Stimulated activated CD4-positive, alpha-beta T cell treated with anti-CD3 and anti-CD28 coated beads, TNF-alpha, amount 100 ng/mL, for 24 hours (primary cell): ENCODE data around the gene SLC26A11.

Experiments
- DNase-seq, 3 experiments: peaks; one replicate each; pipeline ENCODE4 v3.0.0-alpha.2; 2020; ENCODE audit warnings: low read depth in 3 of 3

SLC26A11 gene

GRCh38 chr17:80220054-80220735, at the start of gene SLC26A11, which contains the start of gene SGSH:
SLC26A11 (plus strand) TSS chr17:80220427; CDS start chr17:80221561, 1,134 bp downstream.
SGSH (minus strand) TSS chr17:80220333; CDS start chr17:80220313, 20 bp downstream.
- DNase-seq, result peak; percentile 42 to 74 (median 51)

- no peak for DNase-seq
These were observed 48.5 kb upstream of the SLC26A11 start for GRCh38 chr17:80171681-80172080.

GRCh38 chr17:80173126-80173525, 47.1 kb upstream of the SLC26A11 start:
- no peak for DNase-seq

GRCh38 chr17:80173916-80174315, 46.3 kb upstream of the SLC26A11 start:
- no peak for DNase-seq

- no peak for DNase-seq
These were observed 43.5 kb upstream of the SLC26A11 start for GRCh38 chr17:80176757-80177156.

GRCh38 chr17:80177986-80178595, 42.1 kb upstream of the SLC26A11 start:
- DNase-seq, result no peak

DNA sequence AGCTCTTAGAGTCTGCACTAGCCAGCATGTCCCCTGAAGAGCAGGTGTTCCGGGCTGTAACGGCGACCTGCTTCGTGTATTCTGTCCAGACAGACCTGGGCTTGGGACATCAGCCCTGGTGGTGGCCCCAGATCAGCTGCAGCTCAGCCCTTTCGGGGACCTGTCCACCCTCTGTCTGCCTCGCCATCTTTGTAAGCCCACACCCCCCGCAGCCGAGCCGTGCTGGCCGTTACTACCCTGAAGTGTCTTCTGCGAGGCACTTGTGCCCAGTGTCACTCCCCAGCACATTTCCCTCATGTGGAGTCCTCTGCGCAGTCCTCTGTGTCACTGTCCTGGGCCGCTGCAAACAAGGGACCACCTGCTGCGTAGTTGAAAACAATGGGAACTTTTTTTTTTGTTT, 40.0 kb upstream of the SLC26A11 start:
- DNase-seq, result no peak

GRCh38 chr17:80181431-80181830, 38.8 kb upstream of the SLC26A11 start:
- no peak for DNase-seq

DNA sequence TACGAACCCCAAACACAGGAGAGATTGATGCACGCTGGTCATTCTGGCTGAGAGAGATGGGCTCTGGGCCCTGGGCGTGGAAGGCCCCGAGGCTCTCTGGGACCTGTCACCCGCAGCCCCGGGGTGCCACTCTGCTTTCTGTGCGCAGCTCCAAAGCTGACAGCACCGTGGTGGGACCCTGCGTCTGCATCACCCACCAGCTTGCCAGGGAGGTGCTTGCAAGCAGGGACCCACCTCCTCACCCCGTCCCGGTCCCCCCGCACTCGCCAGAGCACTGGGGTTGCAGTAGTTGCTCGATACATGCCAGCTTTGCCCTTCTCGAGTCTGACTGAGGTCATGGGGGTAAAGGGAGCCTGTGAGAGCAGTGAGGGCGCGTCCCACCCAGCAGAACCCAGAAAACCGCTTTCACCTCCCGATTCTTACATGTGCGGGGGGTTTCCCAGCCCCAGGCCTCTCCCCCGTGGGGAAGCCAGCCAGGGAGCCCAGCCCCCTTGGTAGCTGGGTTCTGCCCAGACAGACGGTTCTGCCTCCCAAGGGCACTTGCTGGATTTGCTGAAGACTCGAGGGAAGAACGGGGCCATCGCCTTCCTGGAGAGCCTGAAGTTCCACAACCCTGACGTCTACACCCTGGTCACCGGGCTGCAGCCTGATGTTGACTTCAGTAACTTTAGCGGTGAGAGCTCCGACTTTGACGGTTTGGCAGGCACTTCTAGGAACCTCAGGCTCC, 37.9 kb upstream of the SLC26A11 start:
- no peak for DNase-seq

DNA sequence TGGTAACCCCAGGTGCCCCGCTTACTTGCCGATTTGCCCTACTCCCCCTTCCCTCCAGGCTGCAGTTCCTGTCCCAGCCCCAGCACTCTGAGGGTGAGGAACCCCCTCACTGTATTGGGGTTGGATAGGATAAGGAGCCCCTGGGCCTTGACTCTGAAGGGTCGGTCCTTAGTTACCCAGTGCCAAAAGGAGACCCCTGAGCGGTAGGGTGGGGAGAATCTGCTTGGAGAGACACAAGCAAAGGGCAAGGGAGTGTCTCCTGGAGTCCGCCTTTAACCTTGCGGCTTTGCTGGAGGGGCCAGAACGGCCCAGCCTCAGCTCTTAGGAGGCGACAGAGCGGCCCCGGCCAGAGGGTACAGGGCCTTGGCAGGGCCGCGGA, 37.4 kb upstream of the SLC26A11 start:
- DNase-seq, result no peak

GRCh38 chr17:80183581-80184422, 36.4 kb upstream of the SLC26A11 start:
- no peak for DNase-seq

DNA sequence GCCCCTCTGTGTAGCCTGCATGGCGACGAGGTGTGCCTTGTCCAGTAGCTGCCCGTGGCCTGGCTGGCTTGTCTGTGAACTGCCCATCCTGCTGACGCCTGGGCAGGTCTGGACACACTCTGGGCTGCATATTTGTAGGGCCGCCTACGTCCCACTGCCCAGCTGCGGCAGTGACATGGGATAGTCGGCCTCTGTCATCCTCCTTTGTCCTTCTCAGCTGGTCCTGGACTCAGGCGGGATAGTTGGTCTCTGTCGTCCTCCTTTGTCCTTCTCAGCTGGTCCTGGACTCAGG, 35.9 kb upstream of the SLC26A11 start:
- DNase-seq, result no peak

DNA sequence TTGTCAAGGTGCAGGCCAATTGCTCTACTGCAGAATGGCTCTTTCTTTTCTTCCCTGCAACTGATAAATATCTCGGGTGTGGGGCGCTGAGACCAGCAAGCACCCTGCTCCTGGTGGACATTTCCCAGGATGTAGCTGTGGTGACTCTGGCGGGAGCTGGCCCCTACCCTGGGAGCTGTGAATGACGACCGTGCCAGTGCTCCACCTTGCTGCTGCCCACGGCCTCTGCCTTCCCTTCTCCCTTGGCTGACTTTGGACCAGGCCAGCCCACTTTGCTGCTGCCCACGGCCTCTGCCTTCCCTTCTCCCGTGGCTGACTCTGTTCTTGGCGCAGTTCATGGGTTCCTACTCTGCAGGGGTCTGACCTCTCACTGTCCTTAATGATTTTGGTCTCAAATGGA, 34.3 kb upstream of the SLC26A11 start:
- DNase-seq, result no peak

GRCh38 chr17:80187090-80187489, 33.1 kb upstream of the SLC26A11 start:
- DNase-seq, result no peak

- no peak for DNase-seq
These were observed 32.7 kb upstream of the SLC26A11 start for GRCh38 chr17:80187515-80187941.

- DNase-seq, result no peak
These were observed 30.6 kb upstream of the SLC26A11 start for GRCh38 chr17:80189611-80190010.

GRCh38 chr17:80190716-80191115, 29.5 kb upstream of the SLC26A11 start:
- DNase-seq, result no peak

- no peak for DNase-seq
These were observed 29.0 kb upstream of the SLC26A11 start for GRCh38 chr17:80191192-80191591.

- no peak for DNase-seq
These were observed 28.2 kb upstream of the SLC26A11 start for GRCh38 chr17:80191865-80192661.

- DNase-seq, result no peak
These were observed 25.1 kb upstream of the SLC26A11 start for GRCh38 chr17:80195141-80195540.
